HG03558 (cell line): ENCODE results near the gene KRT77.
"Not testable (repeated sequence)": the region's sequence is repeated elsewhere in the genome, so short reads cannot be mapped to it uniquely, and the experiment has no call there.

Experiments
- ATAC-seq: cut with Tn5 transposase; IDR thresholded peaks from one replicate; pipeline ENCODE4 v1.9.1; 2021; ENCODE audit warnings: moderate number of reproducible peaks; ENCODE audit not compliant: unreplicated experiment; ENCODE audit errors: extremely low read depth

KRT77 gene

DNA sequence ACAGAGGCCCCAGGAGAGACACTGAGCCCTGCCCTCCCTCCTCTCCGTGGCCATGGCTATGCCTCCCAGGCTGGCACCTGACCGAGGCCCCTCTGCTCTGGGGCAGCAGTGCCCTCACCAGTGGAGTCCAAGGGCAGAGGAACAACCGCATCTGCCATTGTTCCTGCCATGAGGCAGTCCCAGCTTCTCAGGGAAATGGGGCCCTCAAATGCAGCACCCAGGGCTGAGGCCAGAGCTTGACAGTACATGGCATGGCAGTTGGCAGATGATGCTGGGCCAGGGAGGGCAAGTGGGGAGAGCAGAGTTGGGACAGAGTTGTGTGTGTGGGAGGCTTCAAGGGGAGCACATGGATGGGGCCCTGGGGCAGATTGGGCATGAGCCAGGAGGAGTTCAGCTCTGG is 21.1 kb upstream of the KRT77 start:
- no peak for ATAC-seq

DNA sequence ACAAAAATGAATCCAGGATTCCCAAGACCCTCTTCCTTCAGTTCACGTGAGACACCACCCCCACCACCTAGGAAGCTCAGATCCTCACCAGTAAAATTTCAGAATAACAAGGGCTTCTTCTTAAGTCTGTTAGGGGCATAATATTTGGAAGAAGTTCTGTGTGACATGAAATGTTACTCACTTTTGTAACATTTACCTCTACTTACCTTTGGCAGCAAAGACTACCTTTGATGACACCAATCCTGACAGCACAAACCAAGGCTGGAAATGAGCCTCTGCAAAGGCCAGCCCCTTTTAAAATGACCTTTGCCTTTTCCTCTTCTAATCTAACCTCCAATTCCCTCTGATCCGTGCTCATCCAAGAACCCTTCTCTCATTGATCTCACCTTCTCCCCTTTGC is 19.4 kb upstream of the KRT77 start:
- ATAC-seq = no peak

DNA sequence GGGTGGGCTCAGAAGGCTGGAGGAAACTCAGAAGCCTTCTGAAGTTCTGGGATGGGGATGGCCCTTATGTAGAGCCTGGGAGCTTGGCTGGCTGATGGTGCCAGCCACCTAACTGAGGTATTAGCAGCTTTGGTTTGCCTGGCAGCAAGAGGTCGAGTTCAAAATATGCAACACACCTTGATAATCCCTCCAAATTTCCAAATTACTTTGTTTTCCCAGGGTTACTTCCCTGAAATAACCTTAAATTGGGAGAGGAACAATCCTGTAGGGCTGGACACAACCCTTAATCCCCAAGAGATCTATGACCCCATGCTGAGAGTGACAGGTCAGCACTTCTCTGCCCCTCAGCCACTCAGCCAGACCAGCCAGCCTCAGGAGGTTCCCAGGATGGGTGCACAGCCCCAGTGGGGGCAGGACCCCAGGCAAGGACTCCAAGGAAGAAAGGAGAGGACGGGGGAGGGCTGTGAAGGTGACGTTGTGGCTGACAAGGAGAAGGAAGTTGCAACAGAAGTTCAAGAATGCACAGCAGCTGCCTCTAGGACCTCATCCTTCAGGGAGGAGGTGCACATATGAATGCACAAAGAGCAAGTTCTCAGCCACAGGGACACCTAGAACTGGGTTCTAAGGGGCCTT is 18.6 kb upstream of the KRT77 start:
- no peak for ATAC-seq

DNA sequence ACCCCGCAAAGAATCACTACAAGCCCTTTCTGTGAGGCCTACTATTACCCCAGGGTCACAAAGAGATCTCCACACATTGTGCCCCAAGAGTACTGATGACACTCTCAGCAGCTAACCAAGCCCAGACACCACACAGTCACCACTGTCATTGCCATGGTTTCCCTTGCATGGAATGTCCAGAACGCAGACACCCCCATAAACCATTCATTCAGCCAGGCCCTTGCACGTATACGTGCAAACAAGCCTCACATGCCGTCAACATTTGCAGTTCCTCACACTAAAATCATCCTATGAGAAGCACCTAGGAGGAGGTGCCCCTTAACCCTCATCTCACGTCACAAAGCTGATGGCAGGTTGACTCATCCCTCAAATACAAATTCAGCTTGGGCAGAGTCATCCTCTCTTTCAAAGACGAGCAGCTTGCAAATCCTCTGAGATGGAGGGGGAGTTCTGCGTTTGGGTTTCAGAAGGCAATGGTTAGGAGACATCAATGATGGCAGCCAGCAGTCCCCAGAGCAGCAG is 17.1 kb upstream of the KRT77 start:
- ATAC-seq = no peak

DNA sequence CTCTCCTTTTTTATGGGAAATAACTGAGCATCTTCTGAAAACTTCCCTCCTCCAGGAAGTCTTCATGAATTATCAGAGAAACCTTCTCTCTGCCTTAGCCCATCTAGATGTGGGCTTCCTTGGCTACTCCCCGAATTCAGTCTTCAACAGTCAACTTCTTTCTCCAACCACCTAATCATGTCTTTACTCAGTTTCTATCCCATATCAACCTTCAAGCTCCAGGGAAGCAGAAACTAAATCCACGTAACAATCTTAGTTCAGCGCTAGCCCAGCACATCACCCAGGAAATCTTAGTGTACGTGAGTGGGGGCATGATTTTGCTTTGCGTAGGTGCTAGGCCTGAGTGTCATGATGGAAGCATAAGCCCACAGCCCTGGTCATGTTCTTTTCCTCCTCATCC is 12.7 kb upstream of the KRT77 start:
- ATAC-seq = no peak

DNA sequence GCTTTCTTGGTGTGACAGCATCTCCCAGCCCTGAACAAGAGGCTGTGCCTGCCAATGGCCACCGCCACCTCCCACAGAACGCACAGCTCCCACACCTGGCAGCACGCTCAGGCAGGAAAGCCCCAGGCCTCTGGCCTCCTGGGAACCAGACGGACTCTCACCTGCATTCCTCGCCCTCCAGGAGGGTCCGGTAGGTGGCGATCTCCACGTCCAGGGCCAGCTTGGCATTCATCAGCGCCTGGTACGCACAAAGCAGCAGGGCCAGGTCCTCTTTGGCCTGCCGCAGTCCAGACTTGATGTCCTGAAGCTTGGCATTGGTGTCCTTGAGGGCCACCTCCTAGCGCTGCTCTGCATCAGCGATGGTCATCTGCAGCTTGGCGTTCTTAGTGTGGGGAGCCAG is 12.1 kb upstream of the KRT77 start:
- no peak for ATAC-seq

DNA sequence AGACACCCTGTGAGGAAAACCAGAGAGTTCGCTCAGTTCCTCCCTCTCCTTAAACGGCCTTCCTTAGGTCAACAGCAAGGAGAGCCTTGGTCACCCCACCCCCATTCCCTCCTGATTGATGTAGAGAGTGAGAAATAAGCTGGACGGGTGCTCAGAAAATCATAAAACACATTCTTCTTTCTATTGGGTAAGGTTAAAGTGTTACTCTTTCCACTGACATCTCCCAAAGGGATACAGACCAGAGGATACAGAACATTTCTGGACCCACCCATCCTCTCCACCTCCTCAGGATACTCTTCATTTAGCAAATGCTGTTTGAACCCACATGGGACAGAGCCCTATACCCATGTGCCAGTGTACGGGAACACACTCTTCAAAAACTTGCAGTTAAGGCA is 11.6 kb upstream of the KRT77 start:
- ATAC-seq = no peak

DNA sequence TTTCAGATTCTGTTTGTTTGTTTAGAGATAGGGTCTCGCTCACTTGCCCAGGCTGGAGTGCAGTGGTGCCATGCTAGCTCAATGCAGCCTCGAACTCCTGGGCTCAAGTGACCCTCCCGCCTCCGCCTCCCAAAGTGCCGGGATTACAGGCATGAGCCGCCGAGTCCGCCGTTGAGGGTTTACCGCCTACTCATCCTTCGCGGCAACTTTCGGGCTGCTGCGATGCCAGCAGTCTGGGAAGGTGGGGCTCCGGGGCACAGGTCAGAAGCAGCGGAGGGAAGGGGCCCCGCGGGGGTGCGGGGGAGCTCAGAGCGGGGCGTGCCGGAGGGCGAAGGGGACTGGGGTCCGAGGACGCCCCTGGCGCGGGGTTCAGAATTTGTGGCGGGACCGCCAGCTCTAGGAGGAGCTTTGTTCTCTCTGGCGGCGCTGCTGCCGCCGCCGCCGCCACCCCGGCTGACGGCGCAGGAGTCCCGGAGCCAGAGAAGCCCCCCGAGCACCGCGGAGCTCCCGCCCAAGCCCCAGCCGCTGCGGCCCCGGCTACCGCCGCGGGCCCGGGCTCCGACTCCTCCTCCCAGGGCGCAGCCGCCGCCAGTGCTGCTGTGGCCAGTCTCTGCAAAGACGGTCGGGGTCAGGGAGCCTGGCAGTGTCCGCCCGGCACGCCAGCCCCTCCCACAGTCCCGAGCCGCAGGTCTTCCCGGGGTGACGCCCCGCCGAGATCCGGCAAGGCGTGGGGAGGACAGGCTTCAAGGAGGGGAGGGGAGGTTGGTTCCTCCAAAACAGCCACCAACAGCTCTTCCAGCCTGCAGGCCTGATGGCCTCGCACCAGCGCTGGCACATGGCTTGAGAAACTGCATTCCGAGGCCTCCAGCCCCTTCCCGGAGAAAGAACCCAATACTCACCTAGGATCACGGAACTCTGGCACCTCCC is 10.9 kb upstream of the KRT77 start:
- ATAC-seq = no peak

DNA sequence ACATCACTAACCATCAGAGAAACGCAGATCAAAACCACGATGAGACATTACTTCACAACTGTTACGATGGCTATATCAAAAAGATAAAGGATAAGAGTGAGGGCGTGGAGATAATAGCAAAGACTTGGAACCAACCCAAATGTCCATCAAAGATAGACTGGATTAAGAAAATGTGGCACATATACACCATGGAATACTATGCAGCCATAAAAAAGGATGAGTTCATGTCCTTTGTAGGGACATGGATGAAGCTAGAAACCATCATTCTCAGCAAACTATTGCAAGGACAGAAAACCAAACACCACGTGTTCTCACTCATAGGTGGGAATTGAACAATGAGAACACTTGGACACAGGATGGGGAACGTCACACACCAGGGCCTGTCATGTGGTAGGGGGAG is 8.8 kb upstream of the KRT77 start:
- not testable (repeated sequence) for ATAC-seq

DNA sequence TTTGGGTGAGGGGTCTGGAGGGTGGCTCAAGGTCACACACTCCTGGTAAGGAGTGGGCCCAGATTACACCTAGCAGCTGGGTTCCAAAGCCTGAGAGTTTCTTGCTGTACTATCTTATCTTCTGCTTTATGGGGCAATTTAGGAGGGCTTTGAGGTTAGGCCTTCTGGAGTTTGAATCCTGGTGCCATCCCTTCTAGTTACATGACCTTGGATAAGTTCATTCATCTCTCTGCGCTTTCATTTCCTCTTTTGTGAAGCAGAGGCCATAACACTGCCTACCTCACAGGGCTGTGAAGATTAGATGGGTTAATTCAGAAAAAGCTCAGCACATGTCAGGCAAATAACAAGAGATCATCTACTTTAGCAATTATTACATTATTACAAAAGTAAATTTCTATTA is 7.4 kb upstream of the KRT77 start:
- no peak for ATAC-seq

DNA sequence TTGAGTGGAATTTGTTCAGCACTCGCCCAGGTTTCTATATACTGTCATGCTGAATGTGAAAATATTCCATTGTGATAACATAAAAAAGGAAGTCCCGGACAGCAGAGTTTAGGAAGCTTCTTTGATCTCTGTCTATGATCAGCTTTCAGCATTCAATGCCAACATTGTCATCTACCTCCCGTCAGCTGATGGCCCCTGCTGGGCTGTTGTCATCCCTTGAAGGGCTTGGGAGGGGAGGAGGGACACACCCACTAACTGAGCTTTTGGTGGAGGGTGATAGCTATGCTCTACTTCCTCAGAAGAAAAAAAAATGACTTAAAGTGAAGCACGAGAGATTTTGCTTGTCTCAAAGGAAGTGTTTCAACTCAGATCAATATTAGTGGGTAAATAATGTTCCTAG is 4.7 kb upstream of the KRT77 start:
- no peak for ATAC-seq

DNA sequence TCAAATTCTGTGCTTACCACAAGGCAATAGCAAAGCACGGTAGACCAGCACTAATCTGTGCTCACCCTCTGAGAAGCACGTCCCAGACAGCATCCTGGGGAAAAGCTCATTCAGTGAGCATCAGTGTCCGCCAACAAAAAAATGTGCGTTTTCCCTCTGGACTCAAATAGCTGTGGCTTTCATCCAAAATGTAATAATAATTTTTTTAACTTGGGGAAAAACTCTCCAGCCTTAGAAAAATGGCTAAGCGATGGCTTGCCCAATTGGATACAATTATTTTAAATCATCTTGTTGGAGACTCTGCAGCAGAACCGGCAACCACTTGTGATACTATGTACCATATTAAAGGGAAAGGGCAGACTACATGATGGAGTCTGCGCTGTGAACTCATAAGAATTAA is 1.1 kb upstream of the KRT77 start:
- ATAC-seq = no peak

DNA sequence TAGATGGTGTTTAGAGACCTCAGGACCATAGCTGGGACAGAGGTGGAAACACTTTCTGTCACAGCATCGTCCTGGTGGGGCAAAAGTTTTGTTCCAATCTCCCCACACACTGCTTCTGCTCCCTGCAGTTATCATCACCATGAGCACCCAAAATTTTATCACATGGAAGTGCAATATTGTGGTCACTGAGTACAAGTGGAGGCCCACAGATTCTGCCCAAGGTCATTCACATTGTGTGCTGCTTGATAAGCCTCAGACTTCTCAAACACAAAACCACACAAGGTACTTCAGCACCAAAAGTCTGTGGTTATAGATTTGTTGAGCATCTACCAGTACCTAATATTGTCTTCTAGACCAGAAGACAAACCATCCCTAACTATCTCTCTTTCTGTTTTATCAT is 554 bp upstream of the KRT77 start:
- ATAC-seq = no peak

DNA sequence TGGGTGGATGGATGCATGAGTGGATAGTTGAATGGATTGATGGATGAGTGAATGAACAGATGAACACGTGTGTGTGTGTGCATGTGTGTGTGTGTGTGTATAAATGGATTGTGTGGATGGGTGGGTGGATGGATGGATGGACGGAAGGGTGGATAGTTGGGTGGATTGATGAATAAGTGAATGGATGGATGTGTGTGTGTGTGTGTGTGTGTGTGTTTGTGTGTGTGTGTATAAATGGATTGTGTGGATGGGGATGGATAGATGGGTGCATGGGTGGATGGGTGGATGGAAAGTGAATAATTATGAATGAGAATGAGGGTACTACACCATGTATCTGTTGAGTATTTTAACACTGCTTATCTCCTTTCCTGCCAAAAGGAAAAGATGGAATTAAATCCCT is 986 bp downstream of the KRT77 start:
- no peak for ATAC-seq

DNA sequence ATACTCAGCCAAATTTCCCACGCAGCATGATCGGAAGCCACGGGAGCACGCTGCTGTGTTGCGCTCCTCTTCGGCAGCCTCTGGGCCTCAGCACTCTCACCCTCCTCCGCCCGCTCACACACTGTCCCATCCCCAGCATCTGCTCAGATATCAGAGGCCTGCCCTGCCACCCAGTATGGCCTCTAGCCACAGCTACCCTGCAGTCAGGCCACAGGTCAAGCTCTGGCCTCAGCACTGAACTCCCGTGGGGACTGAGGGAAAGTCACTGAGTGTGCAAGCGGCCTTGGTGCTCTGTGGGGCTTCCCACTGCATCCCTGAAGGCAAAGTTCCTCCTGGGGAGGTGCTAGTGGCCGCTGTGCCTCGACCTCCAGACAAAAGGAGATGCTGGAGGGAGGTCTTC is 2.0 kb downstream of the KRT77 start:
- ATAC-seq = no peak

DNA sequence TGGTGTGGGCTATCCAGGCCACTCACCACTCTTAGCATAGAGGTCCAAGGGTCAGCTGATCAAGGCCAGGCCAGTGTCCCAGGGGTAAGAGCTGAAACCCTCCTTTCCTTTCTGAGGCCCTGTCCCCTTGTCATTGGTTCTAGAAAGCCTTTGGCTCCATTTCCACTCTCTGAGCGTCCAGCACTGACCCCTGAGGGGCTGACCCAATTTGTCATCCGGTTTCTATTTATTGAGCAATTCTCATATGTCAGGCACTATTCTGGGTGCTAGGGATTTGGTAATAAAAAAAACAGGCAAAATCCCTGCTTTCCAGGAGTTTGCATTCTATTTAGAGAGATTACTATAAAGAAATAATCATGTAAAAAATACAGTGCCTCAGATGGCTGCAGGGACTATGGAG is 3.4 kb downstream of the KRT77 start:
- no peak for ATAC-seq

DNA sequence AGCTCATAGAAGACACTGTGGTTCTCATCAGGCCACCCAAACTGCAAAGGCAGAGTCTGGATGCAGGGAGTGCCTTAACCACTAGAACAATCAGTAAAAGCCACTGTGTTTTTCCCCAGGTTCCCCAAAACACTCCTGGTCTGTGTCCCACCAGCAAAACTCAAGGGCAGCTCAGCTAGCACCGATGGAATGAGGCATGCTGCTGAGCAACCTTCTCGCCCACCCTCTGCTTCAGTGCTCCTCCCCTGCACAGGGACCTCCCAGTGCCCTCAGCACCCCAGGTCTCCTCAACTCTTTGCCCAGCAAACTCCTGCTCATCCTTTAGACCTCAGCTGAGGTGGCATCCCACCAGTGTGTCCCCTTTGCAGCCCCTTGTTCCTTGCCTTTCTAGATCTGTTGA is 4.0 kb downstream of the KRT77 start:
- ATAC-seq = no peak

DNA sequence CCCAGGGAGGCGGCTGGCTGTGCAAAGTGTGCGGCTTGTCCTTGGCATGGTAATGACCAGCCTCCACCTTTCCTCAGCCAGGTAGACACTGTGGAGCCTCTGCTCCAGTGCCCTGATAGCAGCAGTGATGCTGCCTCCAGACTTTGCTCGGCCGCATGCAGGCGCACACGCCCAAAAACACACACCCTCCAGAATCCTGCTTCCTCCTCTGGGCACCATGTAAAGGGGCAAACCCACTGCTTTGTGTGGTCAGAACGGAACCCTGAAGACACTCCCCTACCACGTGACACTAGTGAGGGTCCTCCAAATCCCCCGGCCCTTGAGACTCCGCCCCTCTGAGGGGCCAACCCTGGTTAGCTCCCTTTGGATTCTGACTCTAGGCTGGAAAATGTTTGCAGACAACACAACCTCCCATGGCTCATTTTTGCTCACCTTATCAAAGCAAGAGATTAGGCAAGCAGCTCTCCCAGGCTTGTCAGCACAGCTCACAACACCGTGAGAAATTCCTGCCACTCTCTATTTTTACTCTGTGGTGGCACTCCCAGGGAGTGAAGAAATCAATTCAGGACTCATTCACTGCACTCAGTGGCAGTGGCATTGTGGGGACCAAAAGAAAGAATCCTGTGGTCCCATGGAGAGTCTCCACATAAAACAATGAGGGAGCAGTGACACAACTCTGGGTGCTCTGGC is 4.5 kb downstream of the KRT77 start:
- no peak for ATAC-seq

DNA sequence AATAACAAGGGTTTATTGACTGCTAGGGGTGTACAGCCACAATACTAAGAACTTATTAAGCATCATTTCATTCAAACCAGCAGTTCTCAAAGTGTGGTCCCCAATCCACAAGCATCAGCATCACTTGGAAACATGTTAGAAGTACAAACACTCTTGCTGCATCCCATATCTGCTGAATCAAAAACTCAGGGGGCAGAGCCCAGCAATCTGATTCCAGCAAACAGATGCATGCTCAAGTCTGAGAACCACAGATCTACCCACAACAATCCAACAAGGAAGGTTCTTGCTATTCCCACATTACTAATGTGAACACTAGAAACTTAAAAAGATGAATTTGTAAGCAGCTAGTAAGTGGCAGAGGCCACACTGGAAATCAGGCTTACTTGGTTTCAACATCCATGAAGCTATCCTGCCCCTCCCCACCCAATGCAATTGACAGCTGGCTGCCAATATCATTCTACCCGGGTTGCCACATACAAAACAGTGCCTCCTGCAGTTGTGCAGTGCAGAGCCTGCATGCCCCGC is 6.2 kb downstream of the KRT77 start:
- ATAC-seq = no peak

DNA sequence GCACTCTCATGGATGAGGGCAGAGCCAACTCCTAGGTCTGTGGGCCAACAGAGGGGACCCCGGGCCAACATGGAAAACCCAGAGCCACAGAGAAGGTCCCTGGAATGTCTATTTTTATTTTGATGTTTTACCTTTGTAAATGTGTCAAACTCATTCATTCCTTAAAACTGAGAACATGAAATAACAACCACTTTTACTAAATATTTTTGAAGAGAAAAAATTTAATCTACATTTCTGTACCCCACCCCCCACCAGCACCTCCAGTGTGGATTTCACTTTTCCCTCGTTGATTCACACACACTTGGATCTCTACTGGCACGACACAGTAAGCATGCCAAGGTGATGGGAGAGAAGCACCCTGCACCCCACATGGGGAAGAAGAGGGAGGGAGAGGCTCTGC is 6.7 kb downstream of the KRT77 start:
- no peak for ATAC-seq

DNA sequence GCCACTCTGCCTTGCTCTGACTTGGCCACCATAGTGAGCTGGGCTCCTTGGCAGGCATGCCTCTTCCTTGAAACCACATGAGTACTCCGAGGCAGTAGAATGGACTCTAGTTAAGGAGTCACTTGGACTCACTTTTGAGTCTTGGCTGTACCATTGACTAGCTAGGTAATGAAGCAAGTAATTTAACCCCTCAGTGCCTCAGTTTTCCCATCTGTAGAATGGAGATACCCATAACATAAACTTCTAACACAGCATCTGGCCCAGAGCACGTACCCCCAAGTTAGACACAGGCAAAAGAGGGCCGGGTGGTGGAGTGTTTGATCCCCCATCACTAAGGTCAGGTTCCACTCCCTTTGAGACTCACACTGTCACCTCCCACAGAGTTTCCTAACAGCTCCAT is 8.3 kb downstream of the KRT77 start:
- no peak for ATAC-seq
